DMS79 treated with DMSO at 0.1 percent for 48 hours (cell line): ENCODE data around the gene GABBR2.
"Not testable (repeated sequence)": the region's sequence is repeated elsewhere in the genome, so short reads cannot be mapped to it uniquely, and the experiment has no call there.

Experiments used
- DNase-seq: peaks from one replicate; lab custom pipeline; 2025; lab: John Stamatoyannopoulos, UW

Gene GABBR2

GRCh38 chr9:98686961-98687855 lies 21.5 kb downstream of the GABBR2 start:
- DNase-seq: no peak

- DNase-seq: not testable (repeated sequence)
These were observed 23.9 kb downstream of the GABBR2 start for GRCh38 chr9:98684816-98685215.

- no peak for DNase-seq
These were observed 30.4 kb downstream of the GABBR2 start for GRCh38 chr9:98678244-98678842.

GRCh38 chr9:98673681-98674080 lies 35.1 kb downstream of the GABBR2 start:
- no peak for DNase-seq

- no peak for DNase-seq
These were observed 41.6 kb downstream of the GABBR2 start for GRCh38 chr9:98667005-98667640.

GRCh38 chr9:98665501-98665900 lies 43.2 kb downstream of the GABBR2 start:
- DNase-seq: no peak

GRCh38 chr9:98660541-98660940 lies 48.2 kb downstream of the GABBR2 start:
- DNase-seq: no peak

GRCh38 chr9:98658951-98659351 lies 49.8 kb downstream of the GABBR2 start:
- no peak for DNase-seq

GRCh38 chr9:98657897-98658296 lies 50.8 kb downstream of the GABBR2 start:
- DNase-seq: no peak

GRCh38 chr9:98656511-98656910 lies 52.2 kb downstream of the GABBR2 start:
- DNase-seq: no peak

GRCh38 chr9:98655428-98655827 lies 53.3 kb downstream of the GABBR2 start:
- DNase-seq: not testable (repeated sequence)

GRCh38 chr9:98654247-98654646 lies 54.5 kb downstream of the GABBR2 start:
- DNase-seq: no peak

GRCh38 chr9:98652741-98653140 lies 56.0 kb downstream of the GABBR2 start:
- DNase-seq: no peak

GRCh38 chr9:98652302-98652701 lies 56.4 kb downstream of the GABBR2 start:
- DNase-seq: no peak

GRCh38 chr9:98647236-98647635 lies 61.5 kb downstream of the GABBR2 start:
- no peak for DNase-seq

GRCh38 chr9:98644011-98644410 lies 64.7 kb downstream of the GABBR2 start:
- DNase-seq: no peak

GRCh38 chr9:98642661-98643312 lies 65.9 kb downstream of the GABBR2 start:
- no peak for DNase-seq

- DNase-seq: no peak
These were observed 67.0 kb downstream of the GABBR2 start for GRCh38 chr9:98641695-98642094.

GRCh38 chr9:98640394-98640793 lies 68.3 kb downstream of the GABBR2 start:
- DNase-seq: no peak

GRCh38 chr9:98639133-98639532 lies 69.6 kb downstream of the GABBR2 start:
- DNase-seq: no peak

GRCh38 chr9:98637381-98637780 lies 71.4 kb downstream of the GABBR2 start:
- no peak for DNase-seq

GRCh38 chr9:98635374-98635773 lies 73.4 kb downstream of the GABBR2 start:
- DNase-seq: no peak
